ENCODE measurements around the gene CPSF4L.

Gene CPSF4L

GRCh38 chr17:73293031-73293430 lies 31.4 kb upstream of the CPSF4L start:
- Histone ChIP-seq H3K27ac (no peak overlapping the region), H3K4me3 (ENCODE audit: low read depth, low read length) (no peak overlapping the region), H3K4me1 (peaks cover 36% of the 10 kb centered on the region), H3K4me2 (ENCODE audit: low read length) (no peak overlapping the region), H3K27me3 (ENCODE audit: control insufficient read depth, insufficient read depth, low read length) (no peaks in the 10 kb centered on the region), H3K79me2 (peaks cover 68% of the 10 kb centered on the region), H3K9me3 (ENCODE audit: control insufficient read depth, low read length) (no peaks in the 10 kb centered on the region), H2AFZ (no peak overlapping the region), H3K9ac (no peak overlapping the region), H3K36me3 (ENCODE audit: control insufficient read depth, insufficient read depth, low read length) (no peaks in the 10 kb centered on the region)
- TF ChIP-seq CTCF (IDR thresholded peaks at IDR 0.05) = no peak

- H3K4me2 ChIP-seq (ENCODE audit: low read length) = peak overlapping the region; percentile 39
- H3K79me2 ChIP-seq = peaks cover 77% of the 10 kb centered on the region
- no peak overlapping the region for H2AFZ ChIP-seq
- peak overlapping the region; percentile 45 for H3K27ac ChIP-seq
- no peaks in the 10 kb centered on the region for H3K36me3 ChIP-seq (ENCODE audit: control insufficient read depth, insufficient read depth, low read length)
- no peak overlapping the region for H3K9ac ChIP-seq
- TF ChIP-seq CTCF (IDR thresholded peaks at IDR 0.05) = no peak
- H3K27me3 ChIP-seq (ENCODE audit: control insufficient read depth, insufficient read depth, low read length) = no peaks in the 10 kb centered on the region
- no peaks in the 10 kb centered on the region for H3K9me3 ChIP-seq (ENCODE audit: control insufficient read depth, low read length)
- H3K4me3 ChIP-seq (ENCODE audit: low read depth, low read length) = no peak overlapping the region
- peaks cover 36% of the 10 kb centered on the region for H3K4me1 ChIP-seq
These were observed 30.4 kb upstream of the CPSF4L start for GRCh38 chr17:73292031-73292531.

- Histone ChIP-seq H3K4me3 (ENCODE audit: low read depth, low read length) (no peak overlapping the region), H3K9me3 (ENCODE audit: control insufficient read depth, low read length) (no peaks in the 10 kb centered on the region), H3K9ac (no peak overlapping the region), H3K36me3 (ENCODE audit: control insufficient read depth, insufficient read depth, low read length) (no peaks in the 10 kb centered on the region), H3K27me3 (ENCODE audit: control insufficient read depth, insufficient read depth, low read length) (no peaks in the 10 kb centered on the region), H3K79me2 (peaks cover 79% of the 10 kb centered on the region), H3K4me1 (peaks cover 39% of the 10 kb centered on the region), H3K4me2 (ENCODE audit: low read length) (peak overlapping the region; percentile 39), H2AFZ (no peak overlapping the region), H3K27ac (peak overlapping the region; percentile 45)
- TF ChIP-seq CTCF (IDR thresholded peaks at IDR 0.05) = no peak
These were observed 29.7 kb upstream of the CPSF4L start for GRCh38 chr17:73291260-73291801.

GRCh38 chr17:73290399-73291259 lies 28.9 kb upstream of the CPSF4L start:
- H2AFZ ChIP-seq = no peak overlapping the region
- no peaks in the 10 kb centered on the region for H3K36me3 ChIP-seq (ENCODE audit: control insufficient read depth, insufficient read depth, low read length)
- TF ChIP-seq CTCF (IDR thresholded peaks at IDR 0.05) = no peak
- no peak overlapping the region for H3K4me3 ChIP-seq (ENCODE audit: low read depth, low read length)
- no peak overlapping the region for H3K4me2 ChIP-seq (ENCODE audit: low read length)
- no peaks in the 10 kb centered on the region for H3K27me3 ChIP-seq (ENCODE audit: control insufficient read depth, insufficient read depth, low read length)
- peaks cover 81% of the 10 kb centered on the region for H3K79me2 ChIP-seq
- peaks cover 39% of the 10 kb centered on the region for H3K4me1 ChIP-seq
- peak overlapping the region; percentile 77 for H3K27ac ChIP-seq
- no peaks in the 10 kb centered on the region for H3K9me3 ChIP-seq (ENCODE audit: control insufficient read depth, low read length)
- no peak overlapping the region for H3K9ac ChIP-seq
